CD4-positive, alpha-beta T cell (primary cell): ENCODE results near the gene KRTAP5-1. TPM values are rescaled to one million over a fixed set of nuclear protein-coding genes. Genes with fewer than 3 reads are reported as not detected.

Experiments
- ATAC-seq: fragments of 200-7000 bp; cut with Tn5 transposase; one replicate; pipeline ENCODE4 v1.10.0; 2022; ENCODE audit warnings: mild to moderate bottlenecking; ENCODE audit not compliant: poor library complexity
- CTCF ChIA-PET: fragments of 350-600 bp; sonication (Branson Sonifier 250); formaldehyde crosslinking; loops from one replicate; lab custom pipeline; 2021; ENCODE audit warnings: antibody characterized with exemption, inconsistent platforms; lab: Charles Lee
- POLR2A ChIA-PET: fragments of 350-600 bp; sonication (Branson Sonifier 250); formaldehyde crosslinking; loops from one replicate; lab custom pipeline; 2021; ENCODE audit warnings: antibody characterized with exemption, inconsistent platforms; lab: Charles Lee
- DNase-seq, 14 experiments: peaks; one replicate each; pipeline ENCODE4 v3.0.0-alpha.2; 2013 to 2020; ENCODE audit warnings: mixed read lengths in 2 of 14
- H3K27ac ChIP-seq, 2 donors: one replicate each; pipeline versions ENCODE4 v1.5.1 to v1.7.0; 2013; ENCODE audit warnings: low read length in 2 of 2, low read depth in 1 of 2, mild to moderate bottlenecking in 1 of 2
- H3K27me3 ChIP-seq, 2 experiments: 1 replicate in 1 of 2; 2 replicates in 1 of 2; pipeline versions ENCODE4 v1.6.1 to v1.7.0; 2013; ENCODE audit warnings: low read length in 2 of 2, control low read depth in 1 of 2, mild to moderate bottlenecking in 1 of 2, moderate library complexity in 1 of 2; ENCODE audit not compliant: insufficient read depth in 2 of 2, control insufficient read depth in 1 of 2
- H3K36me3 ChIP-seq: one replicate; pipeline ENCODE4 v1.6.1; 2013; ENCODE audit warnings: low read length, control low read depth; ENCODE audit not compliant: insufficient read depth
- H3K4me1 ChIP-seq: one replicate; pipeline ENCODE4 v1.6.1; 2013; ENCODE audit warnings: low read length, control low read depth; ENCODE audit not compliant: insufficient read depth
- H3K4me3 ChIP-seq: one replicate; pipeline ENCODE4 v1.5.1; 2013; ENCODE audit warnings: mild to moderate bottlenecking, low read length, moderate library complexity
- H3K9me3 ChIP-seq, 2 experiments: 1 replicate in 1 of 2; 2 replicates in 1 of 2; pipeline versions ENCODE4 v1.6.1 to v1.7.0; 2013; ENCODE audit warnings: low read length in 2 of 2, mild to moderate bottlenecking in 2 of 2, control low read depth in 1 of 2, moderate library complexity in 1 of 2; ENCODE audit not compliant: control insufficient read depth in 1 of 2, insufficient read depth in 1 of 2
- H3K27ac Mint-ChIP-seq: one replicate; pipeline ENCODE4 v1.8.0; 2020; ENCODE audit warnings: mixed read lengths
- H3K27me3 Mint-ChIP-seq: one replicate; pipeline ENCODE4 v1.8.0; 2021; ENCODE audit warnings: mixed read lengths
- H3K36me3 Mint-ChIP-seq: one replicate; pipeline ENCODE4 v1.8.0; 2021; ENCODE audit warnings: low read depth, mixed read lengths
- H3K4me1 Mint-ChIP-seq: one replicate; pipeline ENCODE4 v1.8.0; 2021; ENCODE audit warnings: low read depth, mixed read lengths
- H3K4me3 Mint-ChIP-seq: one replicate; pipeline ENCODE4 v1.8.0; 2020; ENCODE audit warnings: mild to moderate bottlenecking, mixed read lengths
- H3K9me3 Mint-ChIP-seq: one replicate; pipeline ENCODE4 v1.8.0; 2020; ENCODE audit warnings: mixed read lengths
- CTCF ChIP-seq: fragments of 200-600 bp; IDR thresholded peaks from one replicate; pipeline ENCODE4 v1.8.0; 2022; ENCODE audit warnings: antibody characterized with exemption, mild to moderate bottlenecking
- intact Hi-C, 2 experiments: fragments of 100-400 bp; cut with DNase I in 1 of 2; cut with micrococcal nuclease in 1 of 2; formaldehyde crosslinking; loops; one replicate each; pipeline versions ENCODE4 v1.15.1 to v1.9.0; 2023 to 2025; cut with DNase I, micrococcal nuclease
- total RNA-seq, 174 experiments: library from RNA in 2 of 174; stranded (reverse) in 2 of 174; gene quantifications; one replicate each; pipeline ENCODE4 v1.2.3 and lab custom pipeline; 2021 to 2026

The KRTAP5-1 gene
- total RNA-seq, 2 experiments from 2014 or later, result not detected

- H3K36me3 Mint-ChIP-seq, result peaks cover 15% of the 10 kb centered on the region
Measured at GRCh38 chr11:1557904-1558774, 26.9 kb downstream of the KRTAP5-1 start.

DNA sequence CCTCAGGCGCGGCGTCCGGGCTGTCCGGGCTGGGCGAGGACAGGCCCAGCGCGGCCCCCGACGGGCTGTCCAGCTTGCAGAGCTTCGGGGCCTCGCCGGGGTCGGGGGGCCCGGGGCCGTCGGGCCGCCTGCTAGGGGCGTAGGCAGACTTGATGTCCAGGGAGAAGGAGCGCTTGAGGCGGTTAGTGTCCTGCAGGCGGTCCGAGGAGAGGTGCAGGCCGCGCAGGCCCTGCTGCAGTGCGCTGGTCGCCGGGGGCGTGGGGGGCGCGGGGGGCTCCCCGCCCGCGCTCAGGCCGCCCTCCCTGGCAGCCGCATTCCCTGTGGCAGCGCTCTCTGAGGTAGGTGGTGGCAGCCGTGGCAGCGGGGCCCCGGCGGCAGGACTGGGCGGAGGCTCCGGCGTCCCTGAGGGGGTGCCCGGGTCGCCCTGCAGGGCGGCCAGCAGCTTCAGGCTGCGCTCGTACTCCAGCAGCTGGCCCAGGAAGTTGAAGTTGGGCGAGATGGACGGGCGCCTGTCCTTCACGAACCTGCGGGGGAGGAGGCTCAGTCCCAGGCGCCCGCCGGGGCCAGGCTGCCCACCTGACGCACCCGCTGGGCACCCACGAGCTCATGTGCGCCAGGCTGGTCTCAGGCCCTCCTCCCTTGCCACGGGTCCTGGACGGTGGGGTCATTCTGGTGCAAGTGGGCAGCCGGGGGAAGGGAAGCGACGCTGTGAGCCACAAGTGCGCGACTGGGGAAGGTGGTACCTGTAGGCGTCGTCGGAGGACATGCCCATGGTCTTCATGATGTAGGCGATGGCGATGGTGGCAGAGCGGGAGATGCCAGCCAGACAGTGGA, 27.8 kb downstream of the KRTAP5-1 start:
- Histone ChIP-seq H3K27ac (no peak overlapping the region), H3K4me1 (no peaks in the 10 kb centered on the region), H3K27me3 (peaks cover 0 to 6% of the 10 kb centered on the region in 2 experiments), H3K4me3 (no peak overlapping the region), H3K9me3 (peaks cover 0 to 5% of the 10 kb centered on the region in 2 experiments), H3K36me3 (peaks cover 7% of the 10 kb centered on the region)
- CTCF ChIA-PET, result interaction anchor here (1.3 kb wide), 1 partner anchor 17 kb away, joined by 5 read pairs; no protein-coding TSS in a partner anchor
- Mint-ChIP-seq H3K4me1 (no peaks in the 10 kb centered on the region), H3K27ac (no peak overlapping the region), H3K4me3 (no peak overlapping the region), H3K27me3 (peaks cover 30% of the 10 kb centered on the region), H3K9me3 (no peaks in the 10 kb centered on the region), H3K36me3 (peaks cover 11% of the 10 kb centered on the region)
- TF ChIP-seq CTCF, result no peak
- DNase-seq (no peak), ATAC-seq (no peak)
- POLR2A ChIA-PET, result no interaction called here
- intact Hi-C loops, result no loop called here

More at GRCh38 chr11:1557904-1558774, 26.9 kb downstream of the KRTAP5-1 start:
- CTCF ChIA-PET, result interaction anchor here (1.3 kb wide), 1 partner anchor 16 kb away, joined by 5 read pairs; no protein-coding TSS in a partner anchor
- Mint-ChIP-seq H3K27ac (peak overlapping the region; percentile 30), H3K4me3 (no peak overlapping the region), H3K4me1 (no peaks in the 10 kb centered on the region), H3K9me3 (no peaks in the 10 kb centered on the region), H3K27me3 (peaks cover 22% of the 10 kb centered on the region)
- H3K36me3 ChIP-seq, result peaks cover 7% of the 10 kb centered on the region
- no peak for TF ChIP-seq CTCF
- no peak overlapping the region for H3K27ac ChIP-seq
- intact Hi-C loops, result no loop called here
- no peak overlapping the region for H3K4me3 ChIP-seq
- POLR2A ChIA-PET, result no interaction called here
- peaks cover 0 to 5% of the 10 kb centered on the region in 2 experiments for H3K9me3 ChIP-seq
- peaks cover 0 to 6% of the 10 kb centered on the region in 2 experiments for H3K27me3 ChIP-seq
- H3K4me1 ChIP-seq, result no peaks in the 10 kb centered on the region
- ATAC-seq (no peak), DNase-seq (peak in 1 of 14 experiments; percentile 23)

DNA sequence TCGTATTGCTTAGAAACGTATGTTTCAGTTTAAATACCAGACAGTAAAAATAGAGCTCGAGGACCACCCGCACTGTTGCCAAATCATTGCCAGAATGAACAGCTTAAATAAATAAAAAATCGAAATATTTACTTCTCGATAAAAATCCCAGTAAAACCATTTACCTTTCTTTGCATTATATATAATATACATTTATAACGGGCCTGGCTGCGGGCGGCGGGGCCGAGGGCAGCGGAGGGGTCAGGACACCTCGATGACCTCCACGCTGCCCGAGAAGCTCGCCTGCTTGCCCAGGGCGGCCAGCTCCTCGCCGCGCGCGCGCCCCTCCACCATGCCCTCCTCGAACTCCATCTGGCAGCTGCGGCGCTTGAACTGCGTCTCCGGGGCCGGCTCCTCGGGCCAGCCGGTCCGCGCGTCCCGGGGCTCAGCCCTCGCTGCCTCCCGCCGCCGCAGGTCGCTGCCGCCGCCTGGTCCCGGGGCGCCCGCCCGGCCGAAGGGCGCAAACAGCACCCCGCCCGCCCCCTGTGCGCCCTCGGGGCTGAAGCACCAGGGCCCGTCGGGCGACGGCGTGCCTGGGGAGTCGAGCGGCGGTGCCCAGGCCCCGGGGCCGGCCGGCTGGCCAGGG, 28.7 kb downstream of the KRTAP5-1 start:
- Mint-ChIP-seq H3K27ac (peak overlapping the region; percentile 63), H3K4me3 (no peak overlapping the region), H3K9me3 (no peaks in the 10 kb centered on the region), H3K4me1 (no peaks in the 10 kb centered on the region), H3K27me3 (peaks cover 31% of the 10 kb centered on the region), H3K36me3 (peaks cover 9% of the 10 kb centered on the region)
- Histone ChIP-seq H3K4me3 (no peak overlapping the region), H3K27ac (no peak overlapping the region), H3K4me1 (no peaks in the 10 kb centered on the region), H3K36me3 (peaks cover 7% of the 10 kb centered on the region), H3K27me3 (peaks cover 0 to 6% of the 10 kb centered on the region in 2 experiments), H3K9me3 (peaks cover 0 to 5% of the 10 kb centered on the region in 2 experiments)
- ATAC-seq (no peak), DNase-seq (no peak)
- intact Hi-C loops, result no loop called here
- no peak for TF ChIP-seq CTCF
- CTCF ChIA-PET, result no interaction called here
- POLR2A ChIA-PET, result no interaction called here
